Neuronal stem cell (in vitro differentiated cells): Measurements from ENCODE around the gene CACNG5.

Experiments used
- DNase-seq: peaks from one replicate; pipeline ENCODE4 v3.0.0-alpha.2; 2013; ENCODE audit warnings: low spot score
- H2AFZ ChIP-seq: one replicate; pipeline ENCODE4 v1.6.1; 2013; ENCODE audit warnings: mild to moderate bottlenecking, low read length, inconsistent platforms
- H2AK5ac ChIP-seq: 2 replicates; pipeline ENCODE4 v1.6.1; 2013; ENCODE audit warnings: low read depth, mild to moderate bottlenecking, inconsistent platforms, low read length, moderate library complexity, mixed read lengths
- H2BK120ac ChIP-seq: 2 replicates; pipeline ENCODE4 v1.6.1; 2013; ENCODE audit warnings: low read depth, mild to moderate bottlenecking, inconsistent platforms, low read length, moderate library complexity, mixed read lengths
- H2BK12ac ChIP-seq: one replicate; pipeline ENCODE4 v1.6.1; 2013; ENCODE audit warnings: low read length, inconsistent platforms
- H2BK15ac ChIP-seq: 2 replicates; pipeline ENCODE4 v1.6.1; 2013; ENCODE audit warnings: mild to moderate bottlenecking, low read length, inconsistent platforms, mixed read lengths
- H2BK5ac ChIP-seq: one replicate; pipeline ENCODE4 v1.6.1; 2013; ENCODE audit warnings: inconsistent platforms, mild to moderate bottlenecking, low read length, moderate library complexity
- H3K14ac ChIP-seq: one replicate; pipeline ENCODE4 v1.6.1; 2013; ENCODE audit warnings: low read length, inconsistent platforms
- H3K18ac ChIP-seq: 2 replicates; pipeline ENCODE4 v1.6.1; 2013; ENCODE audit warnings: low read length, inconsistent platforms
- H3K23ac ChIP-seq: 2 replicates; pipeline ENCODE4 v1.6.1; 2013; ENCODE audit warnings: low read depth, mild to moderate bottlenecking, mixed read lengths, low read length, inconsistent platforms; ENCODE audit not compliant: poor library complexity
- H3K27ac ChIP-seq: replicated peaks from 3 replicates; pipeline ENCODE4 v1.5.1; 2013; ENCODE audit warnings: low read length, inconsistent platforms
- H3K27me3 ChIP-seq, 3 experiments: 2 replicates each; pipeline ENCODE4 v1.6.1; 2013; ENCODE audit warnings: low read length in 3 of 3, mild to moderate bottlenecking in 2 of 3, inconsistent platforms in 1 of 3, low read depth in 1 of 3, mixed read lengths in 1 of 3, moderate library complexity in 1 of 3; ENCODE audit not compliant: control insufficient read depth in 3 of 3, insufficient read depth in 3 of 3
- H3K36me3 ChIP-seq, 2 donors: replicated peaks in 1 of 2; 2 replicates each; pipeline ENCODE4 v1.6.1; 2013; ENCODE audit warnings: low read length in 2 of 2; ENCODE audit not compliant: control insufficient read depth in 2 of 2, insufficient read depth in 2 of 2
- H3K4ac ChIP-seq: 2 replicates; pipeline ENCODE4 v1.6.1; 2013; ENCODE audit warnings: inconsistent platforms, mild to moderate bottlenecking, low read length, moderate library complexity
- H3K4me1 ChIP-seq, 2 donors: 1 replicate in 1 of 2; 2 replicates in 1 of 2; pipeline ENCODE4 v1.6.1; 2013; ENCODE audit warnings: low read length in 2 of 2, low read depth in 1 of 2; ENCODE audit not compliant: control insufficient read depth in 2 of 2, insufficient read depth in 1 of 2
- H3K4me2 ChIP-seq: one replicate; pipeline ENCODE4 v1.6.1; 2013; ENCODE audit warnings: mild to moderate bottlenecking, low read length, inconsistent platforms; ENCODE audit not compliant: insufficient read depth, poor library complexity, severe bottlenecking
- H3K4me3 ChIP-seq, 2 donors: 2 replicates each; pipeline ENCODE4 v1.5.1; 2013; ENCODE audit warnings: low read length in 2 of 2, mild to moderate bottlenecking in 2 of 2, inconsistent platforms in 1 of 2, moderate library complexity in 1 of 2
- H3K79me1 ChIP-seq: one replicate; pipeline ENCODE4 v1.6.1; 2013; ENCODE audit warnings: low read depth, mild to moderate bottlenecking, inconsistent platforms, low read length, moderate library complexity
- H3K9ac ChIP-seq: one replicate; pipeline ENCODE4 v1.6.1; 2013; ENCODE audit warnings: mild to moderate bottlenecking, low read depth, low read length, inconsistent platforms; ENCODE audit not compliant: poor library complexity
- H3K9me3 ChIP-seq, 2 donors: replicated peaks in 1 of 2; 2 replicates each; pipeline versions ENCODE3 to v1.6.1; 2013; ENCODE audit warnings: low read length in 2 of 2, mild to moderate bottlenecking in 2 of 2, inconsistent platforms in 1 of 2, low read depth in 1 of 2, mixed read lengths in 1 of 2, moderate library complexity in 1 of 2; ENCODE audit not compliant: control insufficient read depth in 2 of 2, insufficient read depth in 1 of 2
- H4K8ac ChIP-seq: one replicate; pipeline ENCODE4 v1.6.1; 2013; ENCODE audit warnings: low read depth, mild to moderate bottlenecking, inconsistent platforms, low read length, moderate library complexity
- H4K91ac ChIP-seq: one replicate; pipeline ENCODE4 v1.6.1; 2013; ENCODE audit warnings: low read length, low read depth, mild to moderate bottlenecking, inconsistent platforms; ENCODE audit not compliant: poor library complexity
- WGBS, 2 donors: extraction: QIAGEN DNeasy Blood & Tissue Kit; methylation state at CpG; one replicate each; pipeline ENCODE4 v1.1.7; 2013; ENCODE audit warnings: missing lambda C conversion rate in 2 of 2, mixed read lengths in 1 of 2; ENCODE audit not compliant: insufficient read length in 2 of 2, insufficient replicate concordance in 1 of 2; ENCODE audit errors: extremely low coverage in 2 of 2; 5-methylcytosine and 5-hydroxymethylcytosine counted together

CACNG5 gene

DNA sequence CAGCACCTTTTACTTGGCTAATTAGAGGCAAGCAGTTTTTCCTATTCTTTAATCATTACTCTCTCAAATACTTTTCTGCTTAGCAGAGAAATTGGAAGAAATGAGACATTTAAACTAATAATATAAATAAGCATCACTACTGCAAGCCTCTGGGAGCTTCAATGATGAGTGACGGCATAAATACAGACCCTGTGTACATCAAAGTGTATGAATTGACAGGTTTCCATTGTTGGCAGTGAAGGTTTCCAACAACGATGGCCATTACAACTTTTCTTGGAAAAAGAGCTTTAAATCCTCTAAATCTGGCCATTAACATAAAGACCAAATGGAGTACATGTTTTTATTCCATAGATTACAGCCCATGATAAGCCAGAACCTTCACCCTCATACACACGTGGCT, 39.4 kb upstream of the CACNG5 start:
- H3K36me3 ChIP-seq: no peaks in the 10 kb centered on the region
- H3K27me3 ChIP-seq: no peaks in the 10 kb centered on the region
- no peak overlapping the region for H2BK15ac ChIP-seq
- no peak for DNase-seq
- no CpG with 5 or more reads among the region's 3 CpGs for WGBS, 2 donors
- H3K9ac ChIP-seq: no peak overlapping the region
- H4K8ac ChIP-seq: no peak overlapping the region
- H2BK120ac ChIP-seq: no peak overlapping the region
- no peak overlapping the region for H2AK5ac ChIP-seq
- H3K18ac ChIP-seq: no peak overlapping the region
- no peak overlapping the region for H4K91ac ChIP-seq
- H3K4me1 ChIP-seq: peaks cover 3 to 7% of the 10 kb centered on the region in 2 donors
- H3K4me3 ChIP-seq: no peak overlapping the region
- no peaks in the 10 kb centered on the region for H3K79me1 ChIP-seq
- H2BK12ac ChIP-seq: no peak overlapping the region
- H3K9me3 ChIP-seq: no peaks in the 10 kb centered on the region
- no peak overlapping the region for H3K14ac ChIP-seq
- H3K23ac ChIP-seq: no peak overlapping the region
- no peak overlapping the region for H3K4ac ChIP-seq
- no peak overlapping the region for H2BK5ac ChIP-seq
- no peak overlapping the region for H3K27ac ChIP-seq
- H2AFZ ChIP-seq: no peak overlapping the region
- no peak overlapping the region for H3K4me2 ChIP-seq

DNA sequence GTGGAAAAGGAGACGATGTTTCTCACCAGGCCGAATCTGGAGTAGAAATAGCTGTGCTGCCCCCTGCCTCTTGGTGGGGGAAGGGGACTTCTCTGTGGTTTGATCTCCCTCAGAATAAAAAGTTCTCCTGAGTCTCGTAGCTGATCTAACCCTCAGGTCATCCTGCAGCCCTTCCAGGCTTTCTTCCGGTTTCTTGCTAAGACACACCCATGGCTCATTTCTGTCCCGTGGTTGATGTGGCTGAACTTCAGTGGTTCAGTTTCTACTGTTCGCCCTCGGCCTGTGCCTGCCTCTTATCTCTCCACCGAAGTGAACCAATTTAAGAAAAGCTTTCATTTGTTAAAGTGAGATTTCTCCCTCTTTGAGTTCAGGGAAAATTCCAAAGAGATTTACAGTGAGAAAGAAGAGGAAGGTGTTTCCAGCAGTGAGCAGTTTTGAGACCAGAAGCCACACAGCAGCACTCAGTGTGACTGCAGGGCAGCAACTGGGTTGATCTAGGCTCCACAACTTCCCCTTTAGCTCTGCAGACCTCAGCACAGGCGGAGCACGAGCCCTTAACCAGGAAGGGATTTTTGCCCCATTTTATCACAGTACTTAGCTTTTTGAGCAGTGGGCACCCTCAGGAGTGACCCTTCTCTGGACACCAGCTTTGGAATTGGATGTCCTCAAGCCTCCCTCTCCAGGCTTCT, 34.9 kb upstream of the CACNG5 start:
- Histone ChIP-seq H3K27ac (no peak overlapping the region), H4K8ac (no peak overlapping the region), H2BK5ac (no peak overlapping the region), H2AK5ac (no peak overlapping the region), H2BK12ac (no peak overlapping the region), H2AFZ (no peak overlapping the region), H3K79me1 (no peaks in the 10 kb centered on the region), H2BK120ac (no peak overlapping the region), H3K4me2 (no peak overlapping the region), H4K91ac (no peak overlapping the region), H3K14ac (no peak overlapping the region), H3K4me3 (no peak overlapping the region), H3K27me3 (no peaks in the 10 kb centered on the region), H3K9ac (no peak overlapping the region), H2BK15ac (no peak overlapping the region), H3K4me1 (peaks cover 9 to 22% of the 10 kb centered on the region in 2 donors), H3K36me3 (no peaks in the 10 kb centered on the region), H3K9me3 (no peaks in the 10 kb centered on the region), H3K18ac (no peak overlapping the region), H3K4ac (no peak overlapping the region), H3K23ac (no peak overlapping the region)
- DNase-seq: no peak
- WGBS, 2 donors: no CpG with 5 or more reads among the region's 10 CpGs

DNA sequence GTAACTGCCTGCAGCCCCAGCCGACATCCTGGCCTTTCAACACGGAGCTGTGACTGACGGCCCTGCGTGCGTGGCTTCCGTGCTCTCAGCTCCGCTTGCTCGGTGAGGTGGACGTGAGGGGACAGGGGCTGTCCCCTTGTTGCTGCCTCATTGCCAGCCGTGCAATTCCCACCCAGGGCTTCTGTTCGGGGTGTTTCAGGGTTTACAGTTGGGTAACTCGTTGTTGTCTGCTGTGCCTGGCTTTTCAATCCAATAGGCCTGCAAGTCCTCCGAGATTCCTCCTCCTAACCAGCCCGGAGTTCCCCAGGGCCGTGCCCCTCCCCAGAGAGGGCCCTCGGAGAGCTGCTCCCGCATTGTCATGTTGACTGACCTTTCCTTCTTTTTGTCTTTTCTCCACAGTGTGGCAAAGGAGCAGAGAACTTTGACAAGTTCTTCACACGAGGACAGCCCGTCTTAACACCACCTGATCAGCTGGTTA, 31.4 kb upstream of the CACNG5 start:
- no peak overlapping the region for H3K4me2 ChIP-seq

DNA sequence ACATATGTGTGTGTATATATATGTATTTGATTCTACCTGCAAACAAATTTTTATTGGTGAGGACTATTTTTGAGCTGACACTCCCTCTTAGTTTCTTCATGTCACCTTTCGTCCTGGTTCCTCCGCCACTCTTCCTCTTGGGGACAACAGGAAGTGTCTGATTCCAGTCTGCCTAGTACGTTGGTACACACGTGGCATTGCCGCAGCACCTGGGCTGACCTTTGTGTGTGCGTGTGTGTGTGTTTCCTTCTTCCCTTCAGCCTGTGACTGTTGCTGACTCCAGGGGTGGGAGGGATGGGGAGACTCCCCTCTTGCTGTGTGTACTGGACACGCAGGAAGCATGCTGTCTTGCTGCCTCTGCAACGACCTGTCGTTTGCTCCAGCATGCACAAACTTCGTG, 29.4 kb upstream of the CACNG5 start:
- Histone ChIP-seq H3K18ac (no peak overlapping the region), H3K4me3 (no peak overlapping the region), H3K36me3 (no peaks in the 10 kb centered on the region), H2AFZ (no peak overlapping the region), H3K9ac (peak overlapping the region; percentile 60), H3K27ac (no peak overlapping the region), H2BK12ac (no peak overlapping the region), H2BK15ac (no peak overlapping the region), H3K9me3 (no peaks in the 10 kb centered on the region), H2AK5ac (no peak overlapping the region), H3K79me1 (no peaks in the 10 kb centered on the region), H4K91ac (no peak overlapping the region), H3K14ac (no peak overlapping the region), H3K4me1 (peaks cover 9 to 23% of the 10 kb centered on the region in 2 donors), H2BK5ac (no peak overlapping the region), H2BK120ac (no peak overlapping the region), H3K4ac (no peak overlapping the region), H3K27me3 (no peaks in the 10 kb centered on the region), H4K8ac (no peak overlapping the region), H3K23ac (no peak overlapping the region), H3K4me2 (no peak overlapping the region)
- WGBS, 2 donors: no CpG with 5 or more reads among the region's 10 CpGs
- no peak for DNase-seq

More for the DNA sequence above, 31.4 kb upstream of the CACNG5 start:
- Histone ChIP-seq H3K27ac (no peak overlapping the region), H3K18ac (peak overlapping the region; percentile 61), H3K4ac (no peak overlapping the region), H3K9me3 (no peaks in the 10 kb centered on the region), H2AFZ (peak overlapping the region; percentile 12), H4K91ac (no peak overlapping the region), H3K27me3 (no peaks in the 10 kb centered on the region), H3K36me3 (no peaks in the 10 kb centered on the region), H2BK12ac (peak overlapping the region; percentile 14), H3K4me1 (peaks cover 9 to 23% of the 10 kb centered on the region in 2 donors), H3K9ac (no peak overlapping the region), H3K79me1 (no peaks in the 10 kb centered on the region), H2AK5ac (no peak overlapping the region), H3K23ac (no peak overlapping the region), H2BK15ac (no peak overlapping the region), H3K14ac (peak overlapping the region; percentile 41), H4K8ac (no peak overlapping the region), H2BK5ac (no peak overlapping the region), H3K4me3 (no peak overlapping the region), H2BK120ac (no peak overlapping the region)
- WGBS, 2 donors: no CpG with 5 or more reads among the region's 19 CpGs
- DNase-seq: no peak
